RWPE2 (cell line): Measurements from ENCODE around the gene SETD2.

Experiments
- ATAC-seq: fragments of 200-7000 bp; cut with Tn5 transposase; 3 replicates; pipeline ENCODE4 v1.9.1; 2021; ENCODE audit warnings: low read depth
- DNase-seq: peaks from one replicate; pipeline ENCODE4 v3.0.0-alpha.2; 2020; ENCODE audit warnings: low spot score
- H3K27ac ChIP-seq: fragments of 450-650 bp; 2 replicates; pipeline ENCODE4 v1.5.1; 2017; ENCODE audit warnings: mild to moderate bottlenecking; ENCODE audit not compliant: poor library complexity, severe bottlenecking
- H3K27me3 ChIP-seq: fragments of 250-450 bp; sonication (Bioruptor Pico); 2 replicates; pipeline ENCODE4 v1.5.1; 2021; ENCODE audit warnings: mild to moderate bottlenecking, moderate library complexity; ENCODE audit not compliant: insufficient read depth, poor library complexity, severe bottlenecking
- H3K36me3 ChIP-seq: fragments of 250-450 bp; sonication (Bioruptor Pico); 2 replicates; pipeline ENCODE4 v1.5.1; 2020; ENCODE audit warnings: low read depth, mild to moderate bottlenecking, moderate library complexity
- H3K4me1 ChIP-seq: fragments of 250-450 bp; sonication (Bioruptor Pico); 2 replicates; pipeline ENCODE4 v1.5.1; 2021; ENCODE audit warnings: mild to moderate bottlenecking, moderate library complexity; ENCODE audit not compliant: insufficient read depth, poor library complexity, severe bottlenecking
- H3K4me3 ChIP-seq: fragments of 250-450 bp; sonication (Bioruptor Pico); 2 replicates; pipeline ENCODE4 v1.5.1; 2021; ENCODE audit warnings: mild to moderate bottlenecking, moderate library complexity; ENCODE audit not compliant: severe bottlenecking
- H3K9me3 ChIP-seq: fragments of 250-450 bp; sonication (Bioruptor Pico); 2 replicates; pipeline ENCODE4 v1.5.1; 2021; ENCODE audit warnings: mild to moderate bottlenecking, moderate library complexity; ENCODE audit not compliant: severe bottlenecking
- CTCF ChIP-seq: fragments of 450-650 bp; IDR thresholded peaks from one replicate; pipeline ENCODE4 v1.5.1; 2017; ENCODE audit warnings: mild to moderate bottlenecking, moderate library complexity; ENCODE audit not compliant: poor library complexity, severe bottlenecking

SETD2 gene

GRCh38 chr3:47057212-47057671 lies 106.7 kb downstream of the SETD2 start:
- ATAC-seq (no peak), DNase-seq (no peak)
- Histone ChIP-seq H3K4me1 (peaks cover 4% of the 10 kb centered on the region), H3K36me3 (peaks cover 52% of the 10 kb centered on the region), H3K9me3 (no peaks in the 10 kb centered on the region), H3K4me3 (no peak overlapping the region), H3K27me3 (no peaks in the 10 kb centered on the region), H3K27ac (no peak overlapping the region)
- TF ChIP-seq CTCF = no peak

- ATAC-seq (no peak), DNase-seq (no peak)
- H3K4me1 ChIP-seq = peaks cover 4% of the 10 kb centered on the region
- H3K4me3 ChIP-seq = no peak overlapping the region
- no peaks in the 10 kb centered on the region for H3K27me3 ChIP-seq
- no peak overlapping the region for H3K27ac ChIP-seq
- no peak for TF ChIP-seq CTCF
- H3K36me3 ChIP-seq = peaks cover 50% of the 10 kb centered on the region
- H3K9me3 ChIP-seq = no peaks in the 10 kb centered on the region
Measured at GRCh38 chr3:47056705-47057104, 107.2 kb downstream of the SETD2 start.

GRCh38 chr3:47054412-47054811 lies 109.5 kb downstream of the SETD2 start:
- H3K27ac ChIP-seq = no peak overlapping the region
- no peak for ATAC-seq
- no peaks in the 10 kb centered on the region for H3K9me3 ChIP-seq
- no peak for TF ChIP-seq CTCF
- peaks cover 45% of the 10 kb centered on the region for H3K36me3 ChIP-seq
- DNase-seq = no peak
- no peaks in the 10 kb centered on the region for H3K27me3 ChIP-seq
- H3K4me3 ChIP-seq = no peak overlapping the region
- peaks cover 4% of the 10 kb centered on the region for H3K4me1 ChIP-seq

- no peaks in the 10 kb centered on the region for H3K9me3 ChIP-seq
- H3K4me3 ChIP-seq = no peak overlapping the region
- no peak for ATAC-seq
- peaks cover 36% of the 10 kb centered on the region for H3K36me3 ChIP-seq
- DNase-seq = no peak
- TF ChIP-seq CTCF = no peak
- H3K27ac ChIP-seq = no peak overlapping the region
- H3K4me1 ChIP-seq = no peaks in the 10 kb centered on the region
- H3K27me3 ChIP-seq = no peaks in the 10 kb centered on the region
Measured at GRCh38 chr3:47047673-47048072, 116.2 kb downstream of the SETD2 start.

GRCh38 chr3:47047069-47047468 lies 116.8 kb downstream of the SETD2 start:
- Histone ChIP-seq H3K9me3 (no peaks in the 10 kb centered on the region), H3K27ac (no peak overlapping the region), H3K27me3 (no peaks in the 10 kb centered on the region), H3K36me3 (peaks cover 42% of the 10 kb centered on the region), H3K4me3 (no peak overlapping the region), H3K4me1 (no peaks in the 10 kb centered on the region)
- no peak for ATAC-seq
- TF ChIP-seq CTCF = no peak
- DNase-seq = no peak
